Adrenal gland (tissue), 12 donors: ENCODE measurements around the gene GNG3. TPM values are rescaled to one million over a fixed set of nuclear protein-coding genes. Genes with fewer than 3 reads are reported as not detected.
"Not testable (repeated sequence)": the region's sequence is repeated elsewhere in the genome, so short reads cannot be mapped to it uniquely, and the experiment has no call there.

Source experiments
- DNase-seq, 7 donors: peaks; one replicate each; pipeline ENCODE4 v3.0.0-alpha.2; 2019 to 2020
- H3K27ac ChIP-seq, 5 donors: fragments of 200-600 bp; sonication (generic) in 4 of 5; 1 replicate in 3 of 5; 2 replicates in 2 of 5; pipeline versions ENCODE4 v1.5.1 to v1.8.0; 2016 to 2020; ENCODE audit warnings: mild to moderate bottlenecking in 1 of 5
- H3K27me3 ChIP-seq: fragments of 200-600 bp; 2 replicates; pipeline ENCODE4 v1.8.0; 2021
- H3K36me3 ChIP-seq, 2 donors: fragments of 200-600 bp; replicated peaks in 1 of 2; 1 replicate in 1 of 2; 2 replicates in 1 of 2; pipeline versions ENCODE4 v1.5.1 to v1.8.0; 2018 to 2022
- H3K4me1 ChIP-seq, 2 donors: fragments of 200-600 bp; replicated peaks in 1 of 2; 1 replicate in 1 of 2; 2 replicates in 1 of 2; pipeline versions ENCODE4 v1.5.1 to v1.8.0; 2018 to 2021
- H3K4me3 ChIP-seq, 4 donors: fragments of 200-600 bp; sonication (generic) in 3 of 4; one replicate each; pipeline ENCODE4 v1.5.1; 2016 to 2018
- H3K9me3 ChIP-seq, 3 donors: fragments of 200-600 bp; sonication (generic) in 1 of 3; replicated peaks in 1 of 3; 1 replicate in 2 of 3; 2 replicates in 1 of 3; pipeline versions ENCODE4 v1.5.1 to v1.8.0; 2016 to 2021
- CTCF ChIP-seq, 6 experiments: fragments of 450-650 bp in 4 of 6; fragments of 200-600 bp in 2 of 6; sonication (generic) in 1 of 6; IDR thresholded peaks; 1 replicate in 5 of 6; 2 replicates in 1 of 6; pipeline versions ENCODE4 v1.5.1 to v1.8.0; 2016 to 2021; ENCODE audit warnings: antibody characterized with exemption in 6 of 6, mild to moderate bottlenecking in 2 of 6, moderate library complexity in 1 of 6
- POLR2A ChIP-seq, 2 donors: fragments of 450-650 bp; IDR thresholded peaks; one replicate each; pipeline ENCODE4 v1.6.1; 2017; ENCODE audit warnings: antibody characterized with exemption in 2 of 2, mild to moderate bottlenecking in 2 of 2, moderate library complexity in 1 of 2
- WGBS, 4 donors: extraction: QIAGEN DNeasy Blood & Tissue Kit in 2 of 4; methylation state at CpG; one replicate each; pipeline versions ENCODE4 v1.1.5 to v1.1.7; 2013 to 2017; 5-methylcytosine and 5-hydroxymethylcytosine counted together
- intact Hi-C, 2 donors: fragments of 100-400 bp; cut with DNase I; formaldehyde crosslinking; loops; one replicate each; pipeline versions ENCODE4 v1.14.1 to v1.15.0; 2022 to 2023
- polyA plus RNA-seq, 3 donors: library from polyadenylated mRNA; stranded (reverse); fragments of 200-250 nt in 2 of 3; fragments of 350-450 nt in 1 of 3; fragmentation: Illumina TruSeq in 1 of 3; extraction: RNeasy Lipid Tissue Mini Kit (QIAGEN cat#74804) in 1 of 3; gene quantifications; one replicate each; pipeline ENCODE4 v1.2.3, GENCODE V29; 2013 to 2014
- total RNA-seq, 9 donors: library from RNA; depleted of rRNA in 4 of 9; stranded (reverse); fragments of >200 nt in 4 of 9; fragments of 120-200 nt in 1 of 9; fragmentation: NEBNext Ultra II Directional in 1 of 9; extraction: Animal tissue kit (Norgen Biotek cat#: 25700) in 1 of 9; gene quantifications; one replicate each; pipeline versions ENCODE4 v1.1.0 to v1.2.4, GENCODE V29; 2013 to 2023
- donor health status: healthy with polysubstance abuse.
- donor health status: Bipolar disorder and iron deficiency.
- donor health status: DM: yes; HTN: yes; CAD: no.
- donor health status: DM: no; HTN: no; CAD: no.
- donor health status: DM: no; HTN: no; CAD: no.
- donor health status: DM: yes; HTN: yes; CAD: no.

GNG3 gene
- total and polyA plus RNA-seq, 12 donors: 0.39 to 15.7 (median 3.0) TPM; not detected in 2

GRCh38 chr11:62694455-62695167, 12.9 kb upstream of the GNG3 start:
- H3K27ac ChIP-seq: peak overlapping the region in 3 of 5 donors; percentile 22 to 62 (median 59)
- TF ChIP-seq POLR2A (IDR thresholded peaks at IDR 0.05) (peak in 1 of 2 donors; percentile 15), CTCF (IDR thresholded peaks at IDR 0.05) (peak; percentile 70 to 88 (median 84))
- H3K4me3 ChIP-seq: no peak overlapping the region
- peaks cover 0 to 35% of the 10 kb centered on the region in 2 donors for H3K36me3 ChIP-seq
- H3K27me3 ChIP-seq: no peaks in the 10 kb centered on the region
- intact Hi-C loops: loop anchor here in 1 of 2 donors (5.0 kb wide), 1 partner anchor 312 kb away; no protein-coding TSS in a partner anchor
- peak; percentile 84 to 95 (median 92) for DNase-seq
- WGBS, 4 donors: 38 to 48% (median 42%) methylated on average over 14 of the region's 14 CpGs
- H3K4me1 ChIP-seq: peaks cover 0 to 2% of the 10 kb centered on the region in 2 donors
- no peaks in the 10 kb centered on the region for H3K9me3 ChIP-seq

GRCh38 chr11:62702246-62702645, 5.2 kb upstream of the GNG3 start:
- 82 to 92% (median 88%) methylated on average over 8 to 11 of the region's 11 CpGs for WGBS, 4 donors
- no peak overlapping the region for H3K4me3 ChIP-seq
- no peak for DNase-seq
- peaks cover 0 to 19% of the 10 kb centered on the region in 2 donors for H3K36me3 ChIP-seq
- TF ChIP-seq CTCF (IDR thresholded peaks at IDR 0.05) (no peak), POLR2A (IDR thresholded peaks at IDR 0.05) (no peak)
- no peak overlapping the region for H3K27ac ChIP-seq
- intact Hi-C loops: no loop called here
- H3K27me3 ChIP-seq: no peaks in the 10 kb centered on the region
- H3K4me1 ChIP-seq: peaks cover 14 to 18% of the 10 kb centered on the region in 2 donors
- no peaks in the 10 kb centered on the region for H3K9me3 ChIP-seq

- H3K9me3 ChIP-seq, H3K4me3 ChIP-seq, intact Hi-C loops, H3K27me3 ChIP-seq, DNase-seq, H3K27ac ChIP-seq: not testable (repeated sequence)
- 69 to 87% (median 75%) methylated on average over 4 of the region's 4 CpGs for WGBS, 4 donors
- Histone ChIP-seq H3K36me3 (peaks cover 0 to 19% of the 10 kb centered on the region in 2 donors), H3K4me1 (peaks cover 19 to 29% of the 10 kb centered on the region in 2 donors)
Measured at GRCh38 chr11:62703921-62704320, 3.6 kb upstream of the GNG3 start.

- WGBS, 4 donors: 45 to 52% (median 48%) methylated on average over 7 of the region's 7 CpGs
- Histone ChIP-seq H3K27ac (peak overlapping the region in 4 of 5 donors; percentile 74 to 92 (median 79)), H3K9me3 (no peaks in the 10 kb centered on the region), H3K27me3 (no peaks in the 10 kb centered on the region), H3K4me3 (peak overlapping the region in 2 of 4 donors; percentile 39 to 69), H3K4me1 (peaks cover 22 to 32% of the 10 kb centered on the region in 2 donors), H3K36me3 (peaks cover 0 to 20% of the 10 kb centered on the region in 2 donors)
- intact Hi-C loops: no loop called here
- TF ChIP-seq CTCF (IDR thresholded peaks at IDR 0.05) (peak in 1 of 6 experiments; percentile 3), POLR2A (IDR thresholded peaks at IDR 0.05) (no peak)
- DNase-seq: peak in 5 of 7 donors; percentile 35 to 61 (median 42)
Measured at GRCh38 chr11:62705413-62705812, 2.1 kb upstream of the GNG3 start.
